GM18498 (cell line): ENCODE data around the gene CRYBA4.

Experiments used
- ATAC-seq: cut with Tn5 transposase; IDR thresholded peaks from one replicate; pipeline ENCODE4 v1.9.1; 2021; ENCODE audit warnings: mild to moderate bottlenecking, moderate library complexity; ENCODE audit not compliant: unreplicated experiment

The CRYBA4 gene

DNA sequence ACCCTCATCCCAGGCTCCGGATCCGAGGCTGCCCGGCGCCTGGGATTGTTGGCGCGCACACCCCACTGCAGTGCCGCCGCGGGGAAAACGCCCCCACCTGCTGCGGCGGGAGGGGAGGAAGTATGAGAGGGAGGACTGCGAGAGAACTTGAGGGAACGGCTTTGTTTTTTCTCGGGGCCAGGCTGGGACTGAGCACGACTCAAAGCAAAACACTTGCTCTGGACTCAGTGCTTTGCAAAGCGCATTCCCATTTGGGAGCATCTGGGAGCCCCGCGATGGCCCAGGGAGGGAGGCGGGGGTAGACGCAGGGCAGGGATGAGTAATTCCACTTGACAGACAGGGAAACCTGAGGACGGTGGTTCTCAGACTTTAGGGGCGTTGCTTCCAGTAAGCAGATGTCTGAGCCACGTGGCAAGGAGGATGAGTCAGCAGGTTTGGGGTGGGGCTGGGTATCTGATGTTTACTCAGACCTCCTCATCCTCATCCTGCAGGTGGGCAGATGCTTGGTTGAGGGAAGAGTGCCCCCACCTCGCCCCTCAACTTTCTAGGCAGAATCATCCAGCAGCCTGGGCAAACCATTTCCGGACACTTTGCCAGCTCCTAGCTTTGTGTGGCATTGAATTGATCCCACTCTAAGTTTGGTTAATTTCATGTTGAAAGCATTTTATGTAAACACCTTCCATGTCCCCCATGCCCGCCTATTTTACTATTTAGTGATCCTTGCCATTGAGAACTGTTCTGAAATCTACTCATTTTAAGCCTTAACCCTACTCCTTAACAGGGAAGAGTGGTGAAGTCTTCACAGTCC is 37.1 kb downstream of the CRYBA4 start:
- ATAC-seq = peak; percentile 57

DNA sequence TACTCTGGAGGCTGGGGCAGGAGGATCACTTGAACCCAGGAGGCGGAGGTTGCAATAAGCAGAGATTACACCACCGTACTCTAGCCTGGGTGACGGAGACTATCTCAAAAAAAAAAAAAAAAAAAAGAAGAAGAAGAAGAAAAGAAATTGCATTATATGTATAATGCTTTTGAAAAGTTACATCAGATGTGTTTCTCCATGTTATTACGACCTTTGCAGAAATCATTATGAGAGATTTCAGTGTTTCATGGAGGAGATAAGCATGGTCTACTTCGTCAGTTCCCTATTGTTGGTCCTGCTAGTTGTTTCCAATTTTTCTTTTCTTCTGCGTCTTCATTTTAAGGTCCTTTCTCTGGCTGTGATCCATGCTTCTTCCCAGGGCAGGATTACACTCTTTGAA is 38.6 kb downstream of the CRYBA4 start:
- no peak for ATAC-seq

- ATAC-seq = no peak
Observed at GRCh38 chr22:26660961-26661578, 39.3 kb downstream of the CRYBA4 start.

- no peak for ATAC-seq
Observed at GRCh38 chr22:26662160-26662559, 40.4 kb downstream of the CRYBA4 start.

GRCh38 chr22:26663374-26663923 is 41.7 kb downstream of the CRYBA4 start:
- ATAC-seq = no peak

GRCh38 chr22:26665813-26666231 is 44.1 kb downstream of the CRYBA4 start:
- peak; percentile 17 for ATAC-seq

DNA sequence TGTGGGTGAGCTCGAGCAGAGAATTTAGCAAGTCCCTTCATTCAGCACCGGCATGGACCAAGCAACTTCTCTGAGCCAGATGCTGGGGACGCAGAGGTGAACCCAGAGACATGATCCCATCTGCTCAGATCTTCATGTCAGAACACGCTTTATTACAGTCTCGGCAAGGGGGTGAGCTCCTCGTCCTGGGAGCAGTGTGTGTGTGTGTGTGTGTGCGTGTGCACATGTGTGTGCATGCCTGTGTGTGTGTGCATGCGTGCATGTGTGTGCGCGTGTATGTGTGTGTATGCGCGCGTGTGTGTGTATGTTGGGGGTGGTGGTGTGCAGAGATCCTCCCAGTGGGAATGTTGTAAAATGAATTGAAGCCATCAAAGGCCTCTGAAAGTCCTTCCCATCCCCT is 45.4 kb downstream of the CRYBA4 start:
- no peak for ATAC-seq

DNA sequence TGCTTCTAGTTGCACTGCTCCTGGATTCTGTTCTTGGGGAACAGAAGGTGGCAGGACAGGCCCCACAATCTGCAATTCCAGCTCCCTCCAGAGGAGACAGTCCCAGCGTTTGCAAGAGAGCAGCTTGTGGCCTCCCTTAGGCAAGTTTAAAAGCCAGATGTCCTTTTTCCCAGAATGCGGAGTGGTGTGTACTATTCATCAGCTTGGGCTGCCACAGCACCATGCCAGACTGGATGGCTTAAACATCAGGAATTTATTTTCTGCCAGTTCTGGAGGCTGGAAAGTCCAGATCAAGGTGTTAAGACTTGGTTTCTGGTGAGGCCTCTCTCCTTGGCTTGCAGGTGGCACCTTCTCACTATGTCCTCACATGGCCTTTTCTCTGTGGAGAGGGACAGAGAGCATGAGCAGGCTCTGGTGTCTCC is 47.3 kb downstream of the CRYBA4 start:
- ATAC-seq = no peak

- ATAC-seq = no peak
Observed at GRCh38 chr22:26670459-26670858, 48.7 kb downstream of the CRYBA4 start.

GRCh38 chr22:26671317-26672059 is 49.7 kb downstream of the CRYBA4 start:
- no peak for ATAC-seq

DNA sequence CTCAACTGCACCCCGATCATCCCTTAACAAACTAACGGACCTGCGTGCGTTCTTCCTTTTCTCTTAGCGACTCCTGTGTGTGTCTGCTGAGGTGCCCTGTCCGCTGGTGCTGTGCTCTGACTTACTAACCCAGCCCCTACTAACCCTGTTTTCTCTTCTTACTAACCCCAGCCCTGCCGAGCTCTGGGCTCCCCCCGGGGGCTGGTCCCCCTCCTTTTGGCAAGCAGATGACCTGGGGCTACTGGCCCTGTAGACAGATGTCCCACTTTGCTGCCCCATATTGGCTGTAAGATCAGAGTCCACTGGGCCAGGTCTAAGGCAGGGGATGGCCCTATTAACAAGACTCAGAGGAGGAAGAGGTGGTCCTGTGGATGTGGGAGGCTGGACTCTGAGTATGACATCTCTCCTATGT is 50.3 kb downstream of the CRYBA4 start:
- ATAC-seq = peak; percentile 10

- peak; percentile 67 for ATAC-seq
Observed at GRCh38 chr22:26672590-26673468, 51.1 kb downstream of the CRYBA4 start.

GRCh38 chr22:26673486-26673885 is 51.7 kb downstream of the CRYBA4 start:
- ATAC-seq = no peak

DNA sequence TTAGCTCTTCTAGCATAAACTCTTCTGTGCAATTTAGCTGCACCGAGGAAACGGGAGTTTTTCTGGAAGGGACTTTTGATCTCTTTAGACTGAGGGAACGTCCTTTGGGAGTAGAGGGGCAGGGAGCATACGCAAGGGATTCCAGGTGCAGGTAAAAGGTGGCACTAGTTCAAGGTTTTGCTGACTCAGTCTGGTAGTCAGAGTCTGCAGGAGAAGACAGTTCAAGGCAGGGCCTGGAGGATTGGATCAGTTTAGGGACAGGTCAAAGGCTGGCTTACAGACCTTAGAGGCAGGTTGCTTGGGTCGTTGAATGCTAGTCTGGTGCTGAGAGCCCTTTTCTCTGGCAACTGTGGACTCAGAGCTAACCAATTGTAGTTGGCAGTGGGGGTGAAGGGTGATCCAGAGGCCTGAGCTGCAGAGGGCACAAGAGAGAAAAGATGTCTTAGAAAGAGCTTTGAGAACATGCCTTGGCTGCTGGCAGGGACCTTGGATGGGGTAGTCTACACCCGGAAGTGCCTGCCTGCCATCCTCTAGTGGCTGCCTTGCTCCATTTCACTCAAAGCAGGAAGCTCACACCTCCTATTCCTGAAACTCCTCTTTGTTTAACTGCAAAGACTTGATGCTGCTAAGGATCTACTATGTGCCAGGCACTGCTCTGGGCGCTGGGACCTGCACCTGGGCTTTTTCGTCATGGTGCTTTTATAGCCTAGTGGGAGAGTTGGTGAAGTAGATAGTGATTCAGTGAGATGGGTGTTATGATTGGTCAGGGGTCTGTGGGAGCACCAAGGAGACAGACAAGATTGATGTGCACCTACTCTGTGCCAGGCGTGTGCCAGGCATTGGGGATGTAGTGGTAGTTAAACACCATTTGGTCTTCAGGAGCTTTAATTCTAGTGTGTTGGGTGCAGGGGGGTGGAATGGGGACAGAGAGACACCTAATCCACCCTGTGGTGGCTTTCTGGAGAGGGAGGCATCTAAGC is 52.7 kb downstream of the CRYBA4 start:
- ATAC-seq = no peak

DNA sequence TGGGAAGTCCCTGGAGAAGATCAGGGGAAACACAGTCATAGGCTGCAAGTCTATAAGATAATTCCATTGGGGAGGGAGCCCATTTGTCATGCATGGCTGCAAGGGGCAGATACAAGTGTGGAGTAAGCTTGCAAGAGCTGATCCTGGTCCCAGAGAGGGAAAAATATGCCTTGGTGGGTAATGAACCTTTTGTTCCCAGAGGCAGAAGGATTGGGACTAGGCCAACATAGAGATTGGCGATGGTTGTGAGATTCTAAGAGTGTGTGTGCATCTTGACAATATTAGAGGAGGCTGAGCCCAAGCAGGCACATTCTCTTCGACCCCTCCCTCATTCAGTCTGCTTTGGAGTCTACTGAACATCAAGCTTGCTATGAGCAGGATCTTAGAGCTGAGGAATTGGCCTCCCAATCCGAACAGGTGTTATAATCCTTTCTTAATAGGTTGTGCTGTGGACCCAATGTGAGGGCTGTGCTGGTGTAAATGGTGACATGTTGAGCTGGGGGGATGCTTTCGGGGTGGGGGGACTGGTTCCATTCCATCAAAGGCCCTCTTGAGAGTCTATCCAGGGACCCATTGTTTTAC is 54.0 kb downstream of the CRYBA4 start:
- ATAC-seq = no peak

DNA sequence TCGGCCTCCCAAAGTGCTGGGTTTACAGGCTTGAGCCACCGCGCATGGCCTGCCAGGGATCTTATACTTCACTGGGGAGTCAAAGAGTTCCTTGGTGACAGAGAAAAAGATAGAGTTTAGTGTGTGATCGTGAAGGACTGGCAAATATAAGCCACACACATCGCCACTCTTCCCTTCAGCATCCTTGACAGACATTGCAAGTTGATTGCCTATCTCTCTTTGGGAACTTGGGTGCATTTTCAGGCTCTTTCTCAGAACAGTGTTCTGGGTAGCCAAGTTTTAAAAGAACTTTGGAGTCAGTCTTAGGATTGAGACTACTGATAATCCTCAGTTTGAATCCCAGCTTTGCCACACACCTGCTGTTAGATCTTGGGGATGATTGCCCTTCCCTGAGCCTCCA is 55.5 kb downstream of the CRYBA4 start:
- ATAC-seq = no peak

- peak; percentile 54 for ATAC-seq
Observed at GRCh38 chr22:26679003-26679629, 57.4 kb downstream of the CRYBA4 start.
